Ishikawa (cell line): ENCODE data around the gene UBN2.

Experiments
- CEBPB ChIP-seq: IDR thresholded peaks from 2 replicates; pipeline ENCODE4 v1.6.1; 2012
- CREB1 ChIP-seq: IDR thresholded peaks from 2 replicates; pipeline ENCODE4 v1.6.1; 2012; ENCODE audit warnings: low read depth
- EGR1 ChIP-seq: IDR thresholded peaks from 2 replicates; pipeline ENCODE4 v1.6.1; 2012
- EP300 ChIP-seq: IDR thresholded peaks from 2 replicates; pipeline ENCODE4 v1.6.1; 2012; ENCODE audit warnings: borderline replicate concordance
- FOXM1 ChIP-seq: IDR thresholded peaks from 2 replicates; pipeline ENCODE4 v1.6.1; 2012; ENCODE audit warnings: low read depth, borderline replicate concordance
- MAX ChIP-seq: IDR thresholded peaks from 2 replicates; pipeline ENCODE4 v1.6.1; 2012
- NFIC ChIP-seq: IDR thresholded peaks from 2 replicates; pipeline ENCODE4 v1.6.1; 2012
- RAD21 ChIP-seq: IDR thresholded peaks from 2 replicates; pipeline ENCODE4 v1.6.1; 2012; ENCODE audit warnings: low read depth
- REST ChIP-seq: IDR thresholded peaks from 2 replicates; pipeline ENCODE4 v1.6.1; 2012; ENCODE audit warnings: low read depth, mild to moderate bottlenecking
- TAF1 ChIP-seq: IDR thresholded peaks from 2 replicates; pipeline ENCODE4 v1.6.1; 2012; ENCODE audit warnings: low read depth, mild to moderate bottlenecking
- TCF12 ChIP-seq: IDR thresholded peaks from 2 replicates; pipeline ENCODE4 v1.6.1; 2012; ENCODE audit warnings: low read depth
- TEAD4 ChIP-seq: IDR thresholded peaks from 2 replicates; pipeline ENCODE4 v1.6.1; 2012
- USF1 ChIP-seq: IDR thresholded peaks from 2 replicates; pipeline ENCODE4 v1.6.1; 2012
- YY1 ChIP-seq: IDR thresholded peaks from 2 replicates; pipeline ENCODE4 v1.6.1; 2012; ENCODE audit warnings: low read depth
- ZBTB7A ChIP-seq: IDR thresholded peaks from 2 replicates; pipeline ENCODE4 v1.6.1; 2012; ENCODE audit warnings: low read depth

Gene UBN2

GRCh38 chr7:139292821-139293220, 61.8 kb downstream of the UBN2 start:
- TF ChIP-seq TEAD4 (no peak), EGR1 (no peak), RAD21 (no peak), CEBPB (no peak)

- TF ChIP-seq TAF1, result no peak
- no peak for TF ChIP-seq EGR1
Measured at GRCh38 chr7:139293534-139293933, 62.5 kb downstream of the UBN2 start.

GRCh38 chr7:139294241-139294640, 63.2 kb downstream of the UBN2 start:
- TF ChIP-seq CEBPB (no peak), TAF1 (no peak), TCF12 (no peak), EGR1 (no peak), YY1 (no peak), RAD21 (no peak), NFIC (no peak), REST (no peak), EP300 (no peak), FOXM1 (no peak), TEAD4 (no peak), CREB1 (no peak), USF1 (no peak), MAX (no peak), ZBTB7A (no peak)

- TF ChIP-seq YY1 (no peak), FOXM1 (no peak), NFIC (no peak), REST (no peak), CEBPB (no peak), TAF1 (no peak)
Measured at GRCh38 chr7:139294951-139295575, 64.0 kb downstream of the UBN2 start.

GRCh38 chr7:139297795-139298194, 66.8 kb downstream of the UBN2 start:
- TF ChIP-seq TCF12 (no peak), ZBTB7A (no peak)

GRCh38 chr7:139299296-139299695, 68.3 kb downstream of the UBN2 start:
- TF ChIP-seq YY1, result no peak
- TF ChIP-seq CREB1, result no peak
- no peak for TF ChIP-seq ZBTB7A
- no peak for TF ChIP-seq TEAD4
- TF ChIP-seq CEBPB, result no peak
- no peak for TF ChIP-seq USF1
- TF ChIP-seq REST, result no peak
- TF ChIP-seq RAD21, result no peak
- TF ChIP-seq NFIC, result no peak
- TF ChIP-seq EP300, result no peak
